Activated T-helper 1 cell treated with anti-CD3 and anti-CD28 coated beads, Interleukin-2, amount 50 U/mL, for 16 hours (primary cell): ENCODE results near the gene PDE1C.

ENCODE experiments used
- DNase-seq, 2 donors: peaks; one replicate each; pipeline ENCODE4 v3.0.0-alpha.2; 2020; ENCODE audit warnings: low read depth in 1 of 2, low spot score in 1 of 2

Gene PDE1C

DNA sequence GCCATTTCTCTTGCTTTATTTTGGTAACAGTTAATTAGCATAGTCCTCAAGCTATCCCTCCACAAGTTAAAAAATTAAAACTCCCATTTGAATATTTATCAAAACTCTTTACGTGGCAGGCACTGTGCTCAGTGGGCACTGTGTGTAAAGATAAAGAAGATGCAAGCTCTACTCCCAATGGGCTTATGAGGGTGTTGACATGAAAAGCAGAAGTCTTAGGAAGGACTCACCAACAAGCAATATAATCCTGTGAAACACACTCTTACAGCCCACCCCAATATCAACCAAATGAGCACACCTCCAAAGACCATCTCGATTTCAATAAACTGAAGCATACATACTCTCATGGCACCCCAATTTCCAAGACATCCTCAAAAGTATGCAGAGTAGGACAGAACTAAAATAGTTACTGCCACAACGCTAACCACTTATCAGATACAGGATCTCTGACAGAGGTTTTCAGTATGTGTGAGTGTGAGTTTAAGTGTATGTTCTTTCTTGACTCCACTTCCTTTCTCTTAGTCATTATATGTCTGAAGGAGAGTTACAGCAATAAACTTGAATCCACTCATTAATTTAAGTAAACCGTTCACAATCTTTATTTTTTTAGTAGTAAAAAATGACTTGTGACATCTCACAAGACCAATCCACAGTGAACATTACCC is 120.0 kb downstream of the PDE1C start:
- no peak for DNase-seq

DNA sequence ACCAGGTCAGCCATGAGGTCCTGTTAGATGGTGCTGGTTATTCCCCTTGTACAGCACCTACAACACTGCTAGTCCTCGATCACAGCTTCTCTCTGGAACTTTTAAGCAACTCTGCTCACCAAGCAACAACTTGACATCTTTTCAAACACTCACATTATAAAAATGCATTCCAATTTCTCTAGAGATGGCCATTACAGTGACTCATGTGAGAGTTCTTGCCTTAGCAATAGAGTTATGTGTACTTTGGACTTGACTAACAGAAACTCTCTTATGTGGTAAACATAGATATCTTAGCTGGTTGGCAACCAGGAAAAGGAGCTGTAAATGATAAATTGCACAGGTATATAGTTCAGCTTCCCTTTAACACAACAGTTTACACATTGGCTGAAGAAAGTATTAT is 122.2 kb downstream of the PDE1C start:
- no peak for DNase-seq

DNA sequence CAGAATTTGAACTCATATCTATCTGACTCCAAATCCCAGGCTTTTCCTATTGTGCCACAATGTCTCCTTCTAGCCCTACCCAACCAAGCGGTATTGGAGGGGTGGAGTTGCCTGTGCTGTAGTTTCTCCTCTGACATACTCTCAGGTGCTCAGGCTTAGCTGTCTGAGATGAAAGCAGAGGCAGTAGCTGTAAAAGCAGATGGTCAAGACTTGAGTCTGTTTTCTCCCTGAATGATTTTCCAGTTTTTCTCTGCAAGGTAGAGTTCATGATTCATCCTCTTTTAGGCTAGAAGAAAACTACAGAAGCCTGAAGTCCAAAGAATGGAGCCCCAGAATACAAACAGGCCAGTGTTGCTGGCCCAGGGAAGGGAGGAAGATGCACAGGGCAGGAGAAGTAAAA is 130.0 kb downstream of the PDE1C start:
- no peak for DNase-seq

DNA sequence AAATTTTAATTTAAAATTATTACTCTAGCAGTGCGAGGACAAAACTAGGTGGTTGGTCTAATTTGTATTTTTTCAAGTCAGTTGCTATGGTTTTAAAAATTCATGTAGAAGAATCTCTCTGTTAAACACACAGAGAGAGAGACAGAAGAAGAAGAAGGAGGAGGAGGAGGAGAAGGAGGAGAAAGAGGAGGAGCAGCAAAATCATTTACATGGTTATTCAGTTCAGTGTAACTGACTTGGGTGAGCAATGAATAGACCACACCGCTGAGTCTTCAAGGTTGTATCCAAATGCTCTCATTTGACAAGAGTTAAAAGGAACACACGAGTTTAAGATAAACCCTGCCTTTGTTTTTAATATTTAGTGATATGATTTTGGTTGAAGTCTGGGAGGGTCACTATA is 131.1 kb downstream of the PDE1C start:
- no peak for DNase-seq

DNA sequence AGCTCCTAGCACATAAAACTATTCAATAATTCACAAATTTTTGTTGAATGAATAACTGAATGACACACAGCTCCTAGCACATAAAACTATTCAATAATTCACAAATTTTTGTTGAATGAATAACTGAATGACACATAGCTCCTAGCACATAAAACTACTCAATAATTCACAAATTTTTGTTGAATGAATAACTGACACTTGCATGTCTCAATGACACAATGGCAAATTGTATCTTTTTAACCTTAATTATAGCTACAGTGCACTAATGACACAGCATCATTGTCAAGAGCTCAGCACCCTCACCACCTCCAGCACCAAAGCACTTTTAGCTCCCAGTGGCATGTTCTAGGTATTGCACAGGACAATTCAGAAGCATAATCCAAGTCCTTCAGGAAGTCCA is 131.6 kb downstream of the PDE1C start:
- DNase-seq = no peak

DNA sequence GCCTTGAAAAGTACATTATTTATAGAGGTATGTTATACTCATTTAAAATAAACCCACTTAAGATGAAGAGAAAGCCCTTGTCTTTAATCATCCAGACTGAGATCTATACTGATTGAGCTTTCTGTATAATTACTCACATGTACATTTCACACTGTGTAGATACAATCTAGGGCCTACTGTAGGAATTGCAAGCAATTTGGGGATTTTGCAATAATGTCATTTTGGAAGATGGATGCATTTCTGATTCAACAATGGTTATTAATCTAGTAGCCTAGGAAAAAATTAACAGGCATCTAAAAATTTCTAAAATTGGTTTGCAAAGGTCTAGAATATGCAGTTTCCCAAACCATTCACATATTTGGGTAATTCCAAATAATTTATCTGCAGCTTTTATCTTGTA is 132.2 kb downstream of the PDE1C start:
- DNase-seq = no peak

DNA sequence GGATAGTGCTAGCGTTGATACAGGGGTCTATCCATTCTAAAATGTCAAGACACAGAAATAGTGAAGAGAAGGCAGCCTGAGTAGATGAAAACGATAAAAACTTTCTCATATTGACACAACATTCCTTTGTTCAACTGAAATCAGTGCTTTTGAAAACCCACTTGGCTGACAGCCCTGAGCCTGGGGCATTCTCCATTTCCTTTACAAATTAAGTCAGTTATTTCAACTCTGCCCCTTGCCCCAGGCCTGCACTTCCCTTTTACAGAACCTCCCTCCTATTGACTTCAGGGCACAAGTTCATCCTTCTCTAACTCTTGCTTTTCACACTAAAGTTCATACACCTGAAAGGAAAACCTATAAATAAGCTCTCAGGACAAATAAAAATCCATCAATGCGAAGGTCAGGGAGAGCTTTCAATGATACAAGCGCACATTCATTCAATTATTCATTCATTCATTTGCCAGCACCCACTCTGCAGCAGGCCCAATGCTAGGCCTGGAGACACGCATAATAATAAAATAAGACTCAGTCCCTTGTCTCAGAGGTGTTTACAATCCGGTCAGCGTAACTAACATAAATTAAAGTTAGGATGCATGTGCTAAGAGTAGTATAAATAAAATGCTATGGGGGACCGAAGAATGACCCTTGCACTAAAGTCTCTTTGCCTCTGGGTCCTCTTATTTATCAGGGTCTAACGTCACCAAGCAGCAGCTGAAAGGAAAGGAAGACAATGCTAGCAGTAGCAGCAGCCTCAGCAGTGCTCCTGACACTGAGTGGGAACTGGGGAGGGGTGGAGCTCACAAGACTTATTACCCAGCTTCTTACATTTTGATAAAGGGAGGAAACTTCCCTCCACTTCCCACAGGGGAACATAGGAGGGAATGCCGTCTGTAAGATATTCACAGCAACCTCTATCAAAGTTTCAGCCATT is 134.8 kb downstream of the PDE1C start:
- DNase-seq = no peak

DNA sequence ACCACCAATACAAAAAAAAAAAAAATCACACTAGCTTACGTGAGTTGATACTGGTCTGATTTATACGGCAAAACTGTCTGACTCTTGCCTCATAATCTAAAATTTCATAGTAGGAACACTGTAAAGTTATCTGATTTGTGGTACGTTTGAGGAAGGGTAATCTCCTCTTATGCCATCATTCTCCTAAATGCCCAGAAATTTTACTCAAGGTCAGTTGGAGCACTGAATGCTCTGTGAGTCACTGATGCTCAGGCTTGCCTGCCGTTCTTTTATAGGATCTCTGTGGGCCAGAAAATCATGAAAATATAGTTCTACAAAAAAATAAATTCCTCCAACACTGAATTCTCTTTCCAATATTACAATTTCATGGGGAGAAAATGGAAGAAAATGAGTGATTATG is 135.7 kb downstream of the PDE1C start:
- DNase-seq = no peak

DNA sequence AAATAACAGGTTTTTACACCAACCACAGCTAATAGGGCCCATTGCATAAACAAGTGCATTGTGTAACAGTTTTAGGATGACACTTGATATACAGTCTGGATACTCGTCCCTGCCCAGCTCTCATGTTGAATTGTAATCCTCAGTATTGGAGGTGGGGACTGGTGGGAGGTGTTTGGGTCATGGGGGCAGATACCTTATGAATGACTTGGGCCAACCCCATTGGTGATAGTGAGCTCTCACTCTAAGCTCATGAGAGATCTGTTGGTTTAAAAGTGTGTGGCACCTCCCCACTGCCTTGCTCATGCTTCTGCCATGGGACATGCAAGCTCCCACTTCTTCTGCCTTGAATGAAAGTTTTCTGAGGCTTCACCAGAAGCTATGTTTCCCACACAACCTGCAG is 136.7 kb downstream of the PDE1C start:
- DNase-seq = no peak

DNA sequence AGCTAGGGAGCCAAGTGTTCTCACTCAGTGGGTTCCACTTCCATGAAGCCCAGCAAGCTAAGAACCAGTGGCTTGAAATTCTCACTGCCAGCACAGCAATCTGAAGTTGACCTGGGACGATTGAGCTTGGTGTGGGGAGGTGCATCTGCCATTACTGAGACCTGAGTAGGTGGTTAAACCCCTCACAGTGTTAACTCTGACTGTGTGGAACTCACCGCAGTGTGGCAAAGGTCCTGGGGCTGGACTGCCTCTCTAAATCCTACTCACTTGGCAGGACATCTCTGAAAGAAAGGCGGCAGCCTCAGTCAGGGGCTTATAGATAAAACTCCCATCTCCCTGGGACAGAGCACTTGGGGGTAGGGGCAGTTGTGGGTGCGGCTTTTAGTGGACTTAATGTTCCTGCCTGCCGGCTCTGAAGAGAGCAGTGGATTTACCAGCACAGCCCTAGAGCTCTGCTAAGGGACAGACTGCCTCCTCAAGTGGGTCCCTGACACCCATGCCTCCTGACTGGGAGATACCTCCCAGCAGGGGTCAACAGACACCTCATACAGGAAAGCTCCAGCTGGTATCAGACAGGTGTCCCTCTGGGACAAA is 143.1 kb downstream of the PDE1C start:
- no peak for DNase-seq

DNA sequence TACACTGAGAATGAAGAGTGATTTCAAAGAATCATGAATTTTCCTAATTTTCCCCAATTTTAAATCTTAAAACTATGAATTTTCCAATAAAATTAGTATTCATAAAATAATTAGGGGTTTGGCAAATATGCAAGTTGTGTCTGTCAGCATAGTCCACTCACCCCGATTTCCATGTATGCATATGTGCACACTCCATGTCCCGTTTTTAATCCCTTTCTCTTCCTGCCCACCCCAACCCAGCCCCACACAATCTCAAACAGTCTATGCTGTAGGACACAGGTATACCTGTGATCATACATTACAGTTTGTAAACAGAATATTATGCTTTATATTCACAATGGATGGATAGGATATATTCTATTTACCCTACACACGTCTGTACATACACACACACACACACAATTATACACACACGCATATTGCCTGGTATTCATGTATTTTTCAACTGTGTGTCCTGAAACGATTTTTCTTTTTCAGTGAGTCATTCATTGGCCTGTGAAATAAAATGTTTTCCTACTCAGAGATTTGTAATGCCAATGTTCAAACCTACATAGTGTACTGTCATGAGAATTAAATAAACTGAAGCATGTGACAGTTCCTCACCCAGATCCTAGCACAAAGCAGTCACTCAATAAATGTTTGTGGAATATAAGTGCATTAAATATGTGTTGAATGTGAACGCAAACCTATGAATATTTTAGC is 144.3 kb downstream of the PDE1C start:
- DNase-seq = no peak

DNA sequence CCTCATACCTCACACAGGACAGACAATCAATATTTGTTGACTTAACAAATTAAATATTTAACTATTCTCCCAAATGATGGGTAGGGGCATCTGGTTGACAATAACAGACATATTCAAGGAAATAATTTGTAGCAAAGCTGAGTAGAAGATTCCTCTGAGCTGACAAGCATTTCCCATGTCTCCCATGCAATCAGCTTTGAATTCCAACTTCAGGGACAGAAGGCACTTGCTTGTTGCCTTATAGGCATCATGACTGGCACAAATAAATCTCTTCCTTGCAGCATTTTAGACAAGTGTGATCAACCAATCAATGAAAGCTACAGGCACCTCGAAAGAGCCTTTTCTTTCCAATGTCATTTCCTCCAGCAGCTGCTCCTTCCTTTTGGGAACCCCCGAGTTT is 146.0 kb downstream of the PDE1C start:
- no peak for DNase-seq

DNA sequence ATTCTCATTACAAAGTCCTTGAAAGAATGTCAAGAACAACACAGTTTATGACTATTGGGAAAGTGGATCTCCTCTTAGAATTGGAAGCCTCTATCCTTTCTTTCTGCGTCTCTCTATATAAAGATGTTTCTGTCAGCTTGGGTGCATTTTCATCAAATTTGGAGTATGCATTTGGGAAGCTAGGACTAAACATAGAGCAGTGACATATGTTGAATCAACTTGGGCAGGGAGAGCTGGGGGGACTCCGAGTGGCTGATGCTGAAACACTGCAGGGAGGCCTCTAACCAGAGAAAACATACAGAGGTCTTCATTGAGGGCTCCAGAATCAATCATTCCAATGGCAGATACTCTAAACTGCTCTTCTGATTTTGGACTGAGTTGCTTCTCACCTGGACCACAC is 147.4 kb downstream of the PDE1C start:
- DNase-seq = no peak

DNA sequence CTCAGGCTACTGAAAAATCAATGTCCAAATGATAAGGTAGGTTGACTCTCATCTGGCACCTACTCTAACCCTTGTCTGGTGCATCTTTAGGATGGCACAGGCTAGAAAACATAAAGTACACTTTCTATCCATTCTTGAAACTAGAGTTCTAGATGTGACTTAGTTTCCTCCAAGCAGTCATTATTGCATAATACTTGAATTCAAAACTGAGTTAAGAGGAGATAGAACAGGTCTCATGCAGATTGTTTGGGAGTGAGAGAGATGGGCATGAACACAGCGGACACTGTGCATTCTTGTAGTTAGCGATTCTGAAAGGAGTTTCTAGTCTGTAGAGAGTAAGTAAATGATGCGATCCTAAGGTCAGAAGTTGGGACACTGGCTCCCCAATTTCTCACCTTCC is 149.2 kb downstream of the PDE1C start:
- no peak for DNase-seq

DNA sequence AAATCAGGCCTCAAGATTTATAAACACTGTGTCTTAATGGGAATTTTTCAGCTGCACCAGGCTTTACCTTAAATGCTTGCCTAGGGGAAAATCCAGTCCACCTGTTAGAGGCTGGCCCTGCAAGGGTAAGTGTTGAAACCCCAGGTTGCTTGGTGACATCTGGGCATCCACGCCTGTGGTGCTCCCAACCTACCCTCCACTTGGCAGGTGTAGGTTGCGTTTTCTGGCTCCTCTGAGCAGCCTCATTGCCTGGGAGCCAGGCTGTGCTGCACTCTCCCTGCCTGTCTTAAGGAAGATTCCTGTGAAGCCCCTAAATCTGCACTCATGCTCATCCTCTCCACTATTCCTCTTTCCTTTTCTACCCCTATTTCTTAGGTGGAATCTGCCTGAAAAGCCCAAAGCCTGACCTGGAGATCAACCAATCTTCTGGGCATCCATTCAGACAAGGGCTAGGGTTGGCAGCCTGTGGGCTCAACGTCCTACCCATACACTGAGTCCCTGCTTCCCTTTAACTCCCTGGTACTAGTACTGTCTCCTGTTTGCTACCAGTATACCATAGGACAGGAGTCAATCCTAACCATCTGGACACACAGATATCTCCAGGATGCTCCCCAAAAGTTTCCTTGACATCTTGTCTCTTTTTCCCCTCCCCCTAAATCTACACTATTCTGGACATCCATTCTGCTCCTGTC is 150.4 kb downstream of the PDE1C start:
- DNase-seq = no peak

DNA sequence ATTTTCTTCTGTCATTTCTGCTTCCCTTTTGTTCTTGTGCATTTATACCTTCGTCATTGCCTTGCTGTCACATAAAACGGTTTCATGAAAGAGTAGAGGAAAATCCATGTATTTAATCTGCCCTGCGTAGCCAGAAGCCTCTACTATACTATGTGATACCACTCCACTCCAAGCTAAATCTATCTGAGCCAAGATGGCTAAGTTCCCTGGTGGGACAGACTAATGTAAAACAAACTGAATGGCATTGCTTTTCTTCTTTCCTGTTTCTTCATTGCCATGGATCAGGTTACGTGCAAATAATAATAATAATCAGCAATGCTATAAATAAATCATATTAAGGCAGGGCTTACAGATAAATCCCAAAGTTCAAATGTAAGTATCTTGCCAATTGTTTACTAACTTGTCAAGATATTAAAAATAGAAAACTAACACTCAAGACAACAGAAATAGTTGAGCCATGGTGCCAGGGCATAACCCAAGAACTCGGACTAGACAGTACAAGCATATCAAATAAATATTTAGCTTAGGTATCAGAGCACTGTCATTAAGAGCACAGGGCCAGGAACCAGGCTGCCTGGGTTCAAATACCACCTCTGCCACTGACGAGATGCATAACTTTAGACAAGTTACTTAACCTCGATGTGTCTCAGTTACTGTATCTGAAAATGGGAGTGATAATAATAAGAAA is 151.4 kb downstream of the PDE1C start:
- DNase-seq = no peak

DNA sequence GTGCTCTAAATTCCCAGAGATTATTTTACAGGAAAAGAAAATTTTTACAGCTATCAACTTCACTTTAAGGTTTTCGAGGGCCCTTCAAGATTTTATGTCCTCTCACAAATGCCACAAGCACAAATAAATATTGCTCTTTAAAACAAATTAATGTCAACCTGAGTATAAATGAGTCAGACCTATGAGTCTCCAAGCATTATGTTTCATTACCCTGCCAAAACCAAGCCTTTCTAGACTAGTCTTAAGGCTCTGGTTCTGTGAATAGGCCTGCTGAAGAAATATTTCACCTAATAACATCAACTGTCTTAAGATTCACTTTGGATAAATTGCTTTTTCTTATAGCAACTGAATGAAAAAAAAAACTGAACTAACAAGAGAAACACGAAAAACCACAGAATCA is 153.0 kb downstream of the PDE1C start:
- DNase-seq = no peak

DNA sequence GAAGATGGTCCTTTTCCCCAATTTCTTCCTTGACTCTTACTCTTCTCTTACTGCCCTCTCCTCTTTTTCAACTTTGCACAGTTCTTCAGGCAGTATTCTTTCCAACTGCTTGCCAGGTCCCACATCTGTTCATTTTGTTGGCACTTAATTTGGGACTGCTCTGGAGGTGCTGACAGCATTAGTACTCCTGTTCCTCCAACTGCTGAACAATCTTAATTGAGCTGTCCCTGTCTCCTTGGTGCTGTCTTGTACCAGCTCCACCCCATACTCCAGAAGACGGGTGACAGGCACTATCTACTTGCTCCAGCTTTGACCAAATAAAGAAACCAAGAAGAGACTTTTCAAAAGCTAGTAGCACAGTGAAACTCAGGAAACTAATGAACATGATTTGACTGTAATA is 160.0 kb downstream of the PDE1C start:
- DNase-seq = no peak

DNA sequence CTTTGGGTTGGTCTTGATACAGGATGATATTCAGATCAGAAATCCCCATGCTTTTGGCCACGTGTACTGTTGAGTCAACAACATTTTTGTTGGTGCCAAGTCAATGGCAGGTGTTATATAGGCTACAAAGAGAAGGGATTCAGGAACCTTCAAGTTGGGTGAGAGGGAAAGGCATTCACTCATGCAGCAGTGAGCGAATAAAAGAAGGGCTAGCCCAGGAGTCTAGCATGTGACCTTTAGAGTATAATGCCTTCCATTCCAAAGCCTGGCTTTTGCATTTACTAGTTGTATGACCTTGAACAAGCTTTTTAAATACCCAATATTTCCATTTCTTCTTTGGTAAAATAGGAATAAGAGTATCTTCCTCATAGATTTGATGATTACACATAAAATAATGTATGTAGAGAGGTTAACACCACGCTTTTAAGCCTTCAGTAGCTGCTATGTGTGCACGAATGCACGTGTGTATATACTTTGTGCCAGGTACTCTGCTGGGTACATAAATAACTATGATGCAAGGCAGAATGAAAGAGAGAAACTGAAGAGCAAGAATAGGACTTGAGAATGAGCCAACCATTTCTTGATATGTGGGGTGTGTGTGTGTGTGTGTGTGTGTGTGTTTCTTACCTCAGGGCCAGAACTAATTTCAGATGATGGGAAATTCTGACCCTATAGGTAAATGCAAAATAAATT is 163.6 kb downstream of the PDE1C start:
- DNase-seq = no peak

DNA sequence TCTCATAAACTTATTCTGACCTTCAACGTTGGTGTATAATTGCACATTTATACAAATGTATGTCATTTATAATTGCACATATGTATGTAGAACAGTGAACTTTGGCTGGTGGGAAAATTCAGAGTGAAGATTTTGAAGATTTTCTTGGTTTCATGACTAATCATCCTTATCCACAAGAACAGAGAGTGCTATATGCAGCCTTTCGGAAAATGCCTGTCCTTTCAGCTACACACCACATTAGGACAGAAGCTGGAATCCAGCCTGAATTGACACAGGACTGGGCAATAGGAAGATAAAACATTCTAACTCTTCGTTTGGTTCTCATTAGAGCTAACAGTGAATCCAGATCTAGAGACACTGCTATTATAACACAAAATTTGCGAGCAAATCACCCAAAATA is 166.2 kb downstream of the PDE1C start:
- no peak for DNase-seq
